GM12875 (cell line): ENCODE data around the gene AIFM3.

Source experiments
- H3K4me3 ChIP-seq: one replicate; pipeline ENCODE4 v1.5.1; 2011; ENCODE audit warnings: low read depth, low read length, control low read depth
- CTCF ChIP-seq: IDR thresholded peaks from 2 replicates; pipeline ENCODE4 v1.5.1; 2011; ENCODE audit warnings: low read depth, mild to moderate bottlenecking, control low read depth, inconsistent platforms, low read length, moderate library complexity, borderline replicate concordance; ENCODE audit not compliant: insufficient read depth

AIFM3 gene

GRCh38 chr22:20991252-20992055 is 24.4 kb downstream of the AIFM3 start:
- H3K4me3 ChIP-seq = no peak overlapping the region
- no peak for TF ChIP-seq CTCF

GRCh38 chr22:20992056-20992442 is 25.0 kb downstream of the AIFM3 start:
- TF ChIP-seq CTCF = no peak
- H3K4me3 ChIP-seq = no peak overlapping the region

GRCh38 chr22:20992456-20993303 is 25.6 kb downstream of the AIFM3 start:
- no peak overlapping the region for H3K4me3 ChIP-seq
- no peak for TF ChIP-seq CTCF

DNA sequence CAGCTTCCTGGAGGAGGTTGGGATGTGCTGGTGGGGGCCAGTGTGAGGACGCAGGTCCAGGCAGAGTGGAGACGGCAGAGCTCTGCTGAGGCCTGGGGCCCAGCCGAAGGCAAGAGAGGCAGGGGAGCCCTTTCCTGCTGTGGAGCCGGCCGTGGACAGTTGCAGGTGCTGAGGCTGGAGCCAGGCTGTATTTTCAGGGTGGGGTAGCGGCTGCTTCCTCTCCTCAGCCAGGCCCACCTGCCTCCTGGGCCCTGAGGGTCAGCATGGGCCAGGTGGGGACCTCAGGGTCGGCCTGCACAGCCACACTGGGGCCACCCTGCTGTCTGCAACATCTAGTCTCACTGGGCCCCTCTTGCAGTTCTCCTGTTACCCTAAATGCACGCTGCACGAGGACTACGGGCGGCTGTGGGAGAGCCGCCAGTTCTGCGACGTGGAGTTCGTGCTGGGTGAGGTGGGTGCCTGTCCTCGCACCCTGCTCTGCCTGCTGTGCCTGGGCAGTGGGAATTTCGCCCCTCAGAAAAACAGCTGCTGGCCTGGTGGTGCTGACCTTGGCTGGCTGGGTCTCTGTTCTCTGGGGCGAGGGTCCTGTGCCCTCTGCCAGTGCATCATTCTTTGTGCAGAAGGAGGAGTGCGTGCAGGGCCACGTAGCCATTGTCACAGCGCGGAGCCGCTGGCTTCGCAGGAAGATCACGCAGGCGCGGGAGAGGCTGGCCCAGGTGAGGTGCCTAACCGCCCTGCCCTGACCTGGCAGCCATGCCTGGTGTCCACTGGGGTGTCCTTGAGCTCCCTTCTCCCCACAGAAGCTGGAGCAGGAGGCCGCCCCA is 26.5 kb downstream of the AIFM3 start:
- H3K4me3 ChIP-seq = no peak overlapping the region
- no peak for TF ChIP-seq CTCF

- no peak overlapping the region for H3K4me3 ChIP-seq
- no peak for TF ChIP-seq CTCF
Measured at GRCh38 chr22:20994128-20994901, 27.3 kb downstream of the AIFM3 start.

GRCh38 chr22:20994902-20995241 is 27.8 kb downstream of the AIFM3 start:
- no peak for TF ChIP-seq CTCF
- H3K4me3 ChIP-seq = no peak overlapping the region
